WTC11 (cell line): ENCODE measurements around the gene EWSR1. TPM values are rescaled to one million over a fixed set of nuclear protein-coding genes. Genes with fewer than 3 reads are reported as not detected.
A peak's percentile ranks its signal among the peaks of the same experiment; 100 is the strongest.

Experiments
- ATAC-seq: fragments of 200-7000 bp; cut with Tn5 transposase; 2 replicates; pipeline ENCODE4 v1.10.0; 2021; ENCODE audit warnings: mild to moderate bottlenecking, moderate library complexity
- CTCF ChIA-PET: fragments of 300-600 bp; sonication (Branson Sonifier 250); formaldehyde crosslinking; loops from one replicate; lab custom pipeline; 2021; ENCODE audit warnings: antibody characterized with exemption; lab: Charles Lee
- POLR2A ChIA-PET: fragments of 350-600 bp; sonication (Branson Sonifier 250); formaldehyde crosslinking; loops from one replicate; lab custom pipeline; 2021; ENCODE audit warnings: antibody characterized with exemption; lab: Charles Lee
- DNase-seq: peaks from one replicate; pipeline ENCODE4 v3.0.0; 2021; ENCODE audit warnings: low spot score
- H3K27ac Mint-ChIP-seq: 2 replicates; pipeline ENCODE4 v1.8.0; 2021; ENCODE audit warnings: mixed read lengths
- H3K27me3 Mint-ChIP-seq: 2 replicates; pipeline ENCODE4 v1.8.0; 2021; ENCODE audit warnings: low read depth, mild to moderate bottlenecking, moderate library complexity, mixed read lengths
- H3K36me3 Mint-ChIP-seq: 2 replicates; pipeline ENCODE4 v1.8.0; 2021; ENCODE audit warnings: mixed read lengths
- H3K4me1 Mint-ChIP-seq: 2 replicates; pipeline ENCODE4 v1.8.0; 2022; ENCODE audit warnings: mixed read lengths
- H3K4me3 Mint-ChIP-seq: 2 replicates; pipeline ENCODE4 v1.8.0; 2021; ENCODE audit warnings: mild to moderate bottlenecking, moderate library complexity, mixed read lengths
- H3K9me3 Mint-ChIP-seq: 2 replicates; pipeline ENCODE4 v1.8.0; 2021; ENCODE audit warnings: mixed read lengths
- AFF4 ChIP-seq: sonication (generic); formaldehyde crosslinking; IDR thresholded peaks from 2 replicates; pipeline ENCODE4 v1.8.1; 2023; ENCODE audit warnings: mild to moderate bottlenecking, missing genetic modification reagents, borderline replicate concordance
- ARID4B ChIP-seq: sonication (generic); formaldehyde crosslinking; IDR thresholded peaks from 2 replicates; pipeline ENCODE4 v1.8.0; 2023; ENCODE audit warnings: missing genetic modification reagents, mild to moderate bottlenecking, borderline replicate concordance
- ATF1 ChIP-seq: sonication (generic); formaldehyde crosslinking; IDR thresholded peaks from 2 replicates; pipeline ENCODE4 v1.8.1; 2023; ENCODE audit warnings: mild to moderate bottlenecking, moderate library complexity, missing genetic modification reagents
- ELF4 ChIP-seq: sonication (generic); formaldehyde crosslinking; IDR thresholded peaks from 2 replicates; pipeline ENCODE4 v1.8.1; 2022; ENCODE audit warnings: low read depth, mild to moderate bottlenecking, moderate library complexity, missing genetic modification reagents
- ETV6 ChIP-seq: sonication (generic); formaldehyde crosslinking; IDR thresholded peaks from 2 replicates; pipeline ENCODE4 v1.8.1; 2022; ENCODE audit warnings: mild to moderate bottlenecking, missing genetic modification reagents
- FOXJ3 ChIP-seq: sonication (generic); formaldehyde crosslinking; IDR thresholded peaks from 2 replicates; pipeline ENCODE4 v1.9.0; 2021; ENCODE audit warnings: missing genetic modification reagents, mild to moderate bottlenecking, borderline replicate concordance
- GABPB1 ChIP-seq: sonication (generic); formaldehyde crosslinking; IDR thresholded peaks from 2 replicates; pipeline ENCODE4 v1.8.1; 2023; ENCODE audit warnings: mild to moderate bottlenecking, missing genetic modification reagents
- HMGA2 ChIP-seq: fragments of 250-450 bp; sonication (Bioruptor Pico); IDR thresholded peaks from 2 replicates; pipeline ENCODE4 v1.4.0; 2021; ENCODE audit warnings: mild to moderate bottlenecking, moderate library complexity
- NR1H2 ChIP-seq: sonication (generic); formaldehyde crosslinking; IDR thresholded peaks from 2 replicates; pipeline ENCODE4 v1.9.0; 2021; ENCODE audit warnings: mild to moderate bottlenecking, moderate library complexity, missing genetic modification reagents
- NR2C2 ChIP-seq: sonication (generic); formaldehyde crosslinking; IDR thresholded peaks from 2 replicates; pipeline ENCODE4 v1.8.0; 2022; ENCODE audit warnings: mild to moderate bottlenecking, missing genetic modification reagents
- PRRX2 ChIP-seq: fragments of 250-450 bp; sonication (Bioruptor Pico); IDR thresholded peaks from 2 replicates; pipeline ENCODE4 v1.8.0; 2021; ENCODE audit warnings: mild to moderate bottlenecking
- TEAD1 ChIP-seq: sonication (generic); formaldehyde crosslinking; IDR thresholded peaks from 2 replicates; pipeline ENCODE4 v1.8.0; 2022; ENCODE audit warnings: mild to moderate bottlenecking, missing genetic modification reagents
- USF2 ChIP-seq: sonication (generic); formaldehyde crosslinking; IDR thresholded peaks from 2 replicates; pipeline ENCODE4 v1.8.1; 2023; ENCODE audit warnings: mild to moderate bottlenecking, missing genetic modification reagents, moderate library complexity
- ZBTB43 ChIP-seq: sonication (generic); formaldehyde crosslinking; IDR thresholded peaks from 2 replicates; pipeline ENCODE4 v1.8.1; 2023; ENCODE audit warnings: mild to moderate bottlenecking, missing genetic modification reagents
- ZNF121 ChIP-seq: sonication (generic); formaldehyde crosslinking; IDR thresholded peaks from 2 replicates; pipeline ENCODE4 v1.8.0; 2023; ENCODE audit warnings: missing genetic modification reagents
- ZNF263 ChIP-seq: sonication (generic); formaldehyde crosslinking; IDR thresholded peaks from 2 replicates; pipeline ENCODE4 v1.8.1; 2022; ENCODE audit warnings: low read depth, mild to moderate bottlenecking, moderate library complexity, missing genetic modification reagents
- ZNF396 ChIP-seq: fragments of 250-450 bp; sonication (Bioruptor Pico); IDR thresholded peaks from 2 replicates; pipeline ENCODE4 v1.8.0; 2021; ENCODE audit warnings: mild to moderate bottlenecking, moderate library complexity, borderline replicate concordance
- total RNA-seq: library from RNA; stranded (reverse); gene quantifications from 3 replicates; pipeline ENCODE4 v1.2.3, GENCODE V29; 2021
- TF ChIP-seq, protein P1 (sequence below): sonication (generic); formaldehyde crosslinking; IDR thresholded peaks from 2 replicates; pipeline ENCODE4 v1.8.0; 2023; ENCODE audit warnings: mild to moderate bottlenecking, missing genetic modification reagents

The EWSR1 gene
- total RNA-seq, 1 experiment from 2014 or later: 377 TPM

DNA sequence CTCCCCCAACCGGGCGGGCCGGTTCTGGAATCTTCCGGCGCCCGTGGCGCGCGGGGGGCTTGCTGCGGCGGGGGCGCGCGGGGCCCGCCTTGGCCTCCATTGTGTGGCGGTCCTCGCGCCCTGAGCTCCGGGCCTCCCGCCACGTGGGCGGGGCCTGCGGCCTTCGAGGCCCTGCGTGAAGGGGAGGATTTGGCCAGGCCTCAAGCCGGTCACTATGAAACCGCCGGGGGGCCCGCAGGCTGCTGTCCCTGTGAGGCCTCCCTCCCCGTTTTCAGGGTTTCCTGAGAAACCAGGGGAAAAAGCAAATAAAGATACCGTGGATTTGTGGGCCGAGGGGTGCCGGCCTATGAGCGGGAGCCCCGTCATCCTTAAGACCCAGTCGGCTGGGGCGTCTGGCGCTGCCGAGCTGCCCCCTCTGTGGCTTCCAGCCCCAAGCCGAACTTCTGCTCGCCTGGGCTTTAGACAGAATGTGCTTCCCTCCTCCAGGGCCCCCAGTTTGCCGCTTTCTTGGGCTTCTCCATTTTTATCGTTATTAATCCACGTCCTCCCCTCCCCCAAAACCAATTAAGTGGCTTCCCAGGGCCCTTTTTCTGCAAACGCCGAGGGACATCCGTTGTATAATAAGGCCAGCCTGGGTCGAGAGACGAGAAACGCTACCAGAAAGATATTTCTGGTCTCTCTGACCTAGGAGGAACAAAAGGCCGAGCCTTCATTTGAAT lies 602 bp downstream of the EWSR1 start (continued):
- TF ChIP-seq AFF4 (CRISPR knock-in tag) (no peak), PRRX2 (CRISPR knock-in tag) (no peak), ZNF396 (CRISPR knock-in tag) (no peak), NR2C2 (CRISPR knock-in tag) (no peak), NR1H2 (CRISPR knock-in tag) (no peak), ZBTB43 (CRISPR knock-in tag) (no peak; the same call in 1 of the 2 replicates), ATF1 (CRISPR knock-in tag) (no peak), TEAD1 (CRISPR knock-in tag) (no peak), ZNF121 (CRISPR knock-in tag) (no peak), ETV6 (CRISPR knock-in tag) (0 out of 2 replicates have a peak, but pooled peaks have one; percentile 3), ZNF263 (no peak)
- TF ChIP-seq, protein P1, sequence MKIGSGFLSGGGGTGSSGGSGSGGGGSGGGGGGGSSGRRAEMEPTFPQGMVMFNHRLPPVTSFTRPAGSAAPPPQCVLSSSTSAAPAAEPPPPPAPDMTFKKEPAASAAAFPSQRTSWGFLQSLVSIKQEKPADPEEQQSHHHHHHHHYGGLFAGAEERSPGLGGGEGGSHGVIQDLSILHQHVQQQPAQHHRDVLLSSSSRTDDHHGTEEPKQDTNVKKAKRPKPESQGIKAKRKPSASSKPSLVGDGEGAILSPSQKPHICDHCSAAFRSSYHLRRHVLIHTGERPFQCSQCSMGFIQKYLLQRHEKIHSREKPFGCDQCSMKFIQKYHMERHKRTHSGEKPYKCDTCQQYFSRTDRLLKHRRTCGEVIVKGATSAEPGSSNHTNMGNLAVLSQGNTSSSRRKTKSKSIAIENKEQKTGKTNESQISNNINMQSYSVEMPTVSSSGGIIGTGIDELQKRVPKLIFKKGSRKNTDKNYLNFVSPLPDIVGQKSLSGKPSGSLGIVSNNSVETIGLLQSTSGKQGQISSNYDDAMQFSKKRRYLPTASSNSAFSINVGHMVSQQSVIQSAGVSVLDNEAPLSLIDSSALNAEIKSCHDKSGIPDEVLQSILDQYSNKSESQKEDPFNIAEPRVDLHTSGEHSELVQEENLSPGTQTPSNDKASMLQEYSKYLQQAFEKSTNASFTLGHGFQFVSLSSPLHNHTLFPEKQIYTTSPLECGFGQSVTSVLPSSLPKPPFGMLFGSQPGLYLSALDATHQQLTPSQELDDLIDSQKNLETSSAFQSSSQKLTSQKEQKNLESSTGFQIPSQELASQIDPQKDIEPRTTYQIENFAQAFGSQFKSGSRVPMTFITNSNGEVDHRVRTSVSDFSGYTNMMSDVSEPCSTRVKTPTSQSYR (CRISPR knock-in tag): 0 out of 2 replicates have a peak, but pooled peaks have one; percentile 40

DNA sequence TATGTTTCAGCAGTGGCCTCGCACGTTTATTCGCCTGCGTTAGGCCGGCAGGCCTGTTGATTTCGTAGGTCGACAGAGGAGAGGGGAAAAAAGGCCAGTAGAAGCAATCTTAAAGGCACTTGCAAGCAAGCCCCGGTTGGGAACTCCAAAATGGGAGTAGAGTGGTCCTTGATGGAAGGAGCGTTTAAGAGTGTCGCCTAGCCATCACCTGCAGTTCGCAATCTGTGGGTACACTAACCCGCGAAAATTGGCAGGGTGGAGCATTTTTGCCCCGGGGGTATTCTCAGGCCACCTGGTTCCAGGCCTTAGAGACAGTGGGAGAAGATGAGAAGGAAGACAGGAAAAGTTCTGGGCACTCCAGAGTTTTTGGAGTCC lies 1.1 kb downstream of the EWSR1 start:
- ChIA-PET POLR2A (no interaction called here), CTCF (interaction anchor here (1.1 to 1.3 kb wide), 2 partner anchors 44 to 75 kb away, joined by 4 read pairs; no protein-coding TSS in a partner anchor)
- Mint-ChIP-seq H3K27me3 (peaks cover 4% of the 10 kb centered on the region), H3K27ac (peak overlapping the region; percentile 69), H3K36me3 (peaks cover 57% of the 10 kb centered on the region), H3K4me3 (peak overlapping the region; percentile 85), H3K9me3 (no peaks in the 10 kb centered on the region), H3K4me1 (peaks cover 45% of the 10 kb centered on the region)
- DNase-seq: no peak
- ATAC-seq: no peak
- TF ChIP-seq GABPB1 (CRISPR knock-in tag): 0 out of 2 replicates have a peak, but pooled peaks have one; percentile 3
- no peak for TF ChIP-seq NR1H2 (CRISPR knock-in tag)

DNA sequence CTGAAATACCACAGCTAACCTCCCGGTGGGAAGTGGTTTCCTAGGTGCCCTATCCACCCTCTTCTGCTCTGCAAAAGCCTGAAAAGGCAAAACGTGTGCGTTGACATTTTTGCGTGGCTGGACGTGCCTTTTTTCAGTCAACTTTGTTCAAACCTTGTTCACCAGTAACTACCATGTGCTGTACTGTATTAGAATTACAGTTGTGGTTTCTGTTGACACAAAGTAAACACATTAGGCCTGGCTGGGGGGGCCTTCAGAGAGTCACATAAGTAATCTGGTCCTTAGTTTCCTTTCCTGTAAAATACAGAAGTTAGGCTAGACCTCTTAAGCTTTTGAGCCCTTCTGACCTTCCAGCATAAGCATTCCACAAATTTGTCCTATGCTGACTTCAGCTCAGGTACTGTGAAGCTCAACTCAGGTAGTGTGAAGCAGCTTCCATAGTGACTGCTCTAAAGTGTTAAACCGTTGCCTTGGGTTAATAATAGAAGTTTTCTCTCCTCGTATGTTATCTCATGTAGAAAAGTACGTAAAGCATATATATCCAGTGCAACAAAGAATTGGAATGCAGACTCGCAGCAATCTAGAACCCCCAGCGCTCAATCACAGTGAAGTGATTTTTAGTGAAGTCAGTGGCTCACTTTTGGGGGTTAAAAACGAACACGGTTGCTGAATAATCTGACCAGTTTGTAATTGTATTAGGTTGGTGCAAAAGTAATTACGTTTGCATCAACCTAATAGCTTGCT lies 1.8 kb downstream of the EWSR1 start:
- ATAC-seq (no peak), DNase-seq (no peak)
- H3K4me1 Mint-ChIP-seq: peaks cover 45% of the 10 kb centered on the region
- H3K27me3 Mint-ChIP-seq: peaks cover 4% of the 10 kb centered on the region
- CTCF ChIA-PET: interaction anchor here (0.9 to 1.4 kb wide), 3 partner anchors 25 to 58 kb away, joined by 3 to 4 read pairs (median 4); no protein-coding TSS in a partner anchor
- H3K9me3 Mint-ChIP-seq: no peaks in the 10 kb centered on the region
- H3K4me3 Mint-ChIP-seq: peak overlapping the region; percentile 85
- POLR2A ChIA-PET: no interaction called here
- H3K27ac Mint-ChIP-seq: peak overlapping the region; percentile 69; the same call in 1 of the 2 replicates
- H3K36me3 Mint-ChIP-seq: peaks cover 63% of the 10 kb centered on the region
- no peak for TF ChIP-seq ARID4B (CRISPR knock-in tag)
- TF ChIP-seq ELF4 (CRISPR knock-in tag): no peak
- TF ChIP-seq FOXJ3 (CRISPR knock-in tag): no peak
- TF ChIP-seq USF2: no peak
- no peak for TF ChIP-seq HMGA2 (CRISPR knock-in tag)
